PFSK-1 (cell line): Measurements from ENCODE around the gene SMIM23.

Source experiments
- POLR2AphosphoS5 ChIP-seq: IDR thresholded peaks from 2 replicates; pipeline ENCODE4 v1.6.1; 2012; ENCODE audit warnings: low read depth, mild to moderate bottlenecking, control low read depth, low read length, moderate library complexity
- REST ChIP-seq, 2 experiments: IDR thresholded peaks; 2 replicates each; pipeline versions ENCODE4 v1.6.1 to v1.8.0; 2011 to 2012; ENCODE audit warnings: low read depth in 2 of 2, low read length in 2 of 2, control low read depth in 1 of 2, inconsistent platforms in 1 of 2, mild to moderate bottlenecking in 1 of 2, moderate library complexity in 1 of 2; ENCODE audit not compliant: insufficient read depth in 1 of 2

DNA sequence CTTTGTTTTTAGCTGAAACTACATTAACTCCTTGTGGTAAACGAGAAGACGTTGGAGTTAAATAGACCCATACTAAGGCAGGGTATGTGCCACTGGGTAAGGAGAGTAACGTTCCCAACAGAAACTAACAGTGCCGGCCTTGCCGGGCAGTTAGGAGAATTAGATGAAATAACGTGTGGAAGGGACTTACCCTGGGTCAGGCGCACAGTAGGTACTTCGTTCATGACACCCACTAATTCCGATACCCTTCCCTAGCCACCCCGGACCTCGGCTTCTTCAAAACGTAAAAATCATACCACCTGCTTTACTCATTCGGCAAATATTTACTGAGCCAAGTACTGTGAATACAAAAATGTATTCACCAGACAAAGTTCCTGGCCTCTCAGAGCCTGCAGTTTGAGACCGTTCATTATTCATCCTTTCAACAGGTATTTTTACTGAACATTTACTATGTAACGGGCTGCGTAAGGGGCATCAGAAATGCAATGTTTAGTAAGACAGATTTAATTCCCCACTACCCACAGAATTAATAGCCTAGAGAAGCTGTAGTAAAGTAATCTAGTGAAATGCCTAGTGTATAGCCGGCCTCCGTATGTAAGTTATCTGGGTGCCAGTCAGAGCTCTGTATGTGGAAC lies 3.2 kb upstream of the SMIM23 start:
- TF ChIP-seq REST (IDR thresholded peaks at IDR 0.05; ENCODE audit: insufficient read depth in 1 of 2, low read depth in 2 of 2, low read length in 2 of 2) (no peak), POLR2AphosphoS5 (no peak)
